ENCODE results near the gene ELL. TPM values are rescaled to one million over a fixed set of nuclear protein-coding genes. Genes with fewer than 3 reads are reported as not detected.

The ELL gene
- total RNA-seq, 2 donors from 2014 or later, result 23.7 to 41.8 TPM

DNA sequence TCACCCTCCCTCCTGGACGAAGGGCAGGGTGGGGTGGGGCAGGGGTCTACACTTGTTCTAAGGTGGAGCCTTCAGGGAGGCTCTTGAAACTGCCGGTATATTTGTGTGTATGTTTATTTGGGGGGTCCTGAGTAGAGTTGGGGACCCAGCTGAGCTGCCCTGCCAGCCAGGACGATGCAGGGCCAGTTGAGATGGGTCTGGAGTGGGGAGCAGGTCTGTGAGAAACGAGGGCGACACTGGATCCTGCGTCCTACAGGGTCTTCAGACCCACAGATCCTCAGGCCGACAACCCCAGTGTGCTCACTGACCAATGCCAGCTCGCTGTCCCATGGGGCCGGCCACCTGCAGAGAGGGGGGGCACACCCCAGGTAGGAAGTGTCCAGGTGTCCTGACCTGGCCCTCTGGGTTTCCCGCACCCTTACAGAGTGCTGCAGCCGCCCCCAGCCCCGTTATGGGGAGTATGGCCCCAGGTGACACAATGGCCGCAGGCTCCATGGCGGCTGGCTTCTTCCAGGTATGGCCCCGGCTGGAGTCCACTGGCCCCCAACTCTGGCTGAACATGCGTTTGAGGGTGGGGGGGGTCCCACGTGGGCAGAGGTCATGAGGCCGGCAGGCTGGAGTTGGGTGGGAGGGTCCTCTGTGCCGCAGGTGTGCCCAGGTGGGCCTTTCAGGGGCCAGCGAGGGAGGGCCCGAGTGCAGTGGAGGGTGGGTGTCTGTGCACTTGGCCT is 91.3 kb downstream of the ELL start:
- ATAC-seq (replicated peaks), result no peak
- Mint-ChIP-seq H3K9me3 (no peaks in the 10 kb centered on the region), H3K4me1 (peaks cover 5% of the 10 kb centered on the region), H3K27me3 (no peaks in the 10 kb centered on the region), H3K4me3 (no peak overlapping the region), H3K27ac (no peak overlapping the region), H3K36me3 (ENCODE audit: low read depth) (peaks cover 20% of the 10 kb centered on the region)

DNA sequence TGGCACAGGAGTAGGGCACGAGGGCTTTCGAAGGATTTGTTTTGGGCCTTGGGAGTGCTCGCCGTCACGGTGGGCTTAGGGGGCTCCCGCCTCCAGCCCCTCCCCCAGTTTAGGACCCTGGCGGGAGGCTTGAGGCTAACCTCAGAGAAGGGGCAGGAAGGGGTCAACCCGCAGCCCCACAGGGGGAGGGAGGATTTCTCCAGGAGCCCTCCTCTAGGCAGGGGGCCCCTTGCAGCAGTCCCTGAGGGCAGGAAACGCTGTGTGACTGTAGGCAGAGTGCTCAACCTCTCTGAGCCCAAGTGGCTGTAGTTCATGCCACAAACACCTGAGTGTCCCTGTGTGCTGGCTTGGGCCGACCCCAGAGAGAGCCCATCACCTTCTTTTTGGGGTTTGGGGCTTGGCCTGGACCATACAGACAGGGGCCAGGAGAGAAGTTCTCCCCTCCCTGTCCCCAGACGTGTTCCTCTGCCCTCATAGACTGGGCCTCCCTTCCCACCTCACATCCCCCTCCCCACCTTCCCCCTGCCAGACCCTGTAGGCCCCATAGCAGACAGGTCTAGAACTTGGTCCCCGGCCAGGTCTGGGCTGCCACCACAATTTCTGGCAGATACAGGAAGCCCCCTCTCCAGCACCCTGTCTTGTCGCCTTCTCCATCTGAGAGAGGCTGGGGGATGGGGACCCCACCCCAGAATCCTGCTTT is 92.0 kb downstream of the ELL start:
- Mint-ChIP-seq H3K4me1 (peaks cover 7% of the 10 kb centered on the region), H3K27me3 (no peaks in the 10 kb centered on the region), H3K9me3 (no peaks in the 10 kb centered on the region), H3K36me3 (ENCODE audit: low read depth) (peaks cover 17% of the 10 kb centered on the region), H3K27ac (no peak overlapping the region), H3K4me3 (peak overlapping the region; percentile 48)
- ATAC-seq (replicated peaks), result no peak

DNA sequence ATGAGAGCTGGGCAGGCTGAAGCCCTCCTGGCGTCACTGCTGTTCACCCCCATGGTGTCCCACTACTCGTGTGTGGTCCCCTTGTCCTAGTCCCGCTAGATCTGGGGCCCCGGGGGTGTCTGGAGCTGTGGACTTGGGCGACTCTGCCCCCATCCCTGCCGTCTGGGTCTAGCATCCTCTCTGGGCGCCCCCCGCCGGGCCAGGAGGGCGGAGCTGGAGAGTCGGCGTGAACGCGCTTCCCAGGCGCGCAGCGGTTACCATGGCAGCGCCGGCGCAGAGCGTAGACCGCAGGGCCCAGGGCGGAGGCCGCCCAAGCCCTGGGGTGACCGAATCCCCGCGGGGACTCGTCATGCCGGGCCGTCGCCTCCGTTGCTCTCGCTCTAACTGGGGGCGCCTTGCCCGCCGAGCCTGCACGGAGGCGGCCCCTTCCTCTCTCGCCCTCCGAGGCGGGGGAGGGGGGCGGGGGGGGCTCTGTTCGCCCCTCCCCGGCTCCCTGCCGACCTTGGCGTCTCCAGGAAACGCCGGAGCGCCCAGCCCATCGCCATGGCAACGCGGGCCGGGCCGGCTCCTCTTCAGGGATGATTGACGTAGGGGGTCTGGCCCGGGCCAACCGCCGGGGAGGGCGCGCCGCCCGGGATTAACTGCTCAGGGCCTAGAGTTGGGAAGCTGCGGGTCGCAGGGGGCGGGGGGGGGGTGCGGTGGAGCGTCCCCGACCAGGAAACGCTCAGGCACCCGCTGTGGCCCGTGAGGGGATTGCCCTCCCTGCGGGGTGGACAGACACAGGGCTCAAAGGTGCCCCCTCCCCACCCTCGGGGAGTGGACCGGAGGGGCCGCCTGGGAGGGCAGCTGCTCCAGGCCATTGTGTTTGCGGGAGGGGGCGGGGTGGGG is 92.8 kb downstream of the ELL start:
- peaks cover 7% of the 10 kb centered on the region for H3K4me1 Mint-ChIP-seq
- no peaks in the 10 kb centered on the region for H3K9me3 Mint-ChIP-seq
- peak; percentile 87 for ATAC-seq (replicated peaks)
- no peak overlapping the region for H3K27ac Mint-ChIP-seq
- H3K4me3 Mint-ChIP-seq, result peak overlapping the region; percentile 48
- H3K27me3 Mint-ChIP-seq, result no peaks in the 10 kb centered on the region
- peaks cover 8% of the 10 kb centered on the region for H3K36me3 Mint-ChIP-seq (ENCODE audit: low read depth)

DNA sequence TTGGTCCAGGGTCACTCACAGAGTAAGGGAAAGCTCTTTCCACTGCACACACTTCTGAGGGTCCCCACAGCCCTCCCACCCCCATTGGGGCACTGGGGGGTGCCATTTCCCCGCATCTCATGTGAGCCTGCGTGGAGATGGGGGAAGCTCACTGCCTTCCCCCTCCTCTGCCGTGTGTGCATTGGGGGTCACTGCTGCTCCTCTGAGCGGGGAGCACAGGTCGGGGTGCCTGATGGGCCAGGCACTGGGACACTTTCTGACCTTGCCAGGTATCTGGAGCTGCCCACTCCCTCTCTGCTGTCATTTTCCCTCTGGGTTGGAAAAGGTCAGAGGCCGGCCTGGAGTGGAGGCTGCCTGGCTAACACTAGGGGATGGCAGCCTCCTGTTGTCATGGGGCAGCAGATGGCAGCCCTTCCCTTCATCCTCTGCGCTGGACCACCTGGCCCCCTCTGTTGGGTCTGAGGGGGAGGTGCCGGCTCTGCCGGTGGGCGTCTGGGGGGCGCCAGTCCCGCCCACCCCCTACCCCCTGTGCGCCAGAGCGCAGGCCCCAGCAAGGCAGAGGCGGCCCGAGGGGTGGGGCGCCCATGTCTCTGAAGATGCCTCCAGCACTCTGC is 93.6 kb downstream of the ELL start:
- ATAC-seq (replicated peaks), result no peak
- Mint-ChIP-seq H3K9me3 (no peaks in the 10 kb centered on the region), H3K4me3 (no peak overlapping the region), H3K27me3 (no peaks in the 10 kb centered on the region), H3K27ac (no peak overlapping the region), H3K36me3 (ENCODE audit: low read depth) (peaks cover 7% of the 10 kb centered on the region), H3K4me1 (peaks cover 7% of the 10 kb centered on the region)

DNA sequence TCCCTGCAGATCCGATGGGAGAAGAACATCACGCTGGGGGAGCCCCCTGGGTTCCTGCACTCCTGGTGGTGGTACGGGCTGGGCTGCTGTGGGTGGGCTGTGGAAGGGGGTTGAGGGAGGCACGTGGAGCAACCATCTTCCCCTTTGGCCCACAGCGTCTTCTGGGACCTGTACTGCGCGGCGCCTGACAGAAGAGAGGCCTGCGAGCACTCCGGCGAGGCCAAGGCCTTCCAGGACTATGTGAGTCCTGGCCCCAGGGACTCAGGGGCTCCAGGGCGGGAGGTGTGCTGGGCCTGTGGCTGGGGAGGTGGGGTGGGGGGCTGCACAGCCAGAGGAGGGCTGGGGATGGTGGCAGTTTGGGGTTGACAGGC is 94.1 kb downstream of the ELL start:
- Mint-ChIP-seq H3K27me3 (no peaks in the 10 kb centered on the region), H3K27ac (no peak overlapping the region), H3K9me3 (no peaks in the 10 kb centered on the region), H3K4me3 (no peak overlapping the region), H3K36me3 (ENCODE audit: low read depth) (peaks cover 13% of the 10 kb centered on the region), H3K4me1 (peaks cover 13% of the 10 kb centered on the region)
- ATAC-seq (replicated peaks), result no peak

DNA sequence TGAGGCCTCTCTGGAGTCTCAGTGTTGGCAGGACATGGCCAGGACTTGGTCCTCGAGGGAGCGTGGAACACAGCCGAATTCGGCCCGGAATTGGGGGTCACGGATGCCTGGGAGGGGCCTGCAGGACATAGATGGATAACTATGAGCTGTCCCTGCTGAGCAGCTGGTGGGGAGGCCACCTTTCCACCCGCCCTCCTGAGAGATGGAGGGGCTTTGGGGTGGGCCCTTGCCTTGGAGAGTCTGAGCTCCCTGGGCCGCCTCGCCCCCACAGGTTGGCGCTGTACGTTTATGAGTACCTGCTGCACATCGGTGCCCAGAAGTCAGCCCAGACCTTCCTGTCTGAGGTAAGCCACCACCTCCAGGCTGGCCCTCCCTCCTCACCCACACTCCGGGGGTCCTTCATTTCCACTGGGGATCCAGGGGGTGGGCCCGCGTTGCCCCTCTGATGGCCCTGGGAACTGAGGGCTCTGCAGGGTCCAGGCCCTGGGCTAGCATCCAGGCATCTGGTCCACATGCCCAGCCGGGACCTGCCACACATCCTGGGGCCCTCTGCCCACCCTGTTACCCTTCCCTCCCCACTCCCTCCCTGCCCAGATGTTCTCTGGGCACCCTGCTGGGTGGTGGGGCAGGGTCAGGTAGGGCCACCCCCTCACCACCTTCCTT is 94.7 kb downstream of the ELL start:
- Mint-ChIP-seq H3K27me3 (no peaks in the 10 kb centered on the region), H3K9me3 (no peaks in the 10 kb centered on the region), H3K36me3 (ENCODE audit: low read depth) (peaks cover 15% of the 10 kb centered on the region), H3K27ac (no peak overlapping the region), H3K4me1 (peaks cover 14% of the 10 kb centered on the region), H3K4me3 (no peak overlapping the region)
- ATAC-seq (replicated peaks), result no peak

DNA sequence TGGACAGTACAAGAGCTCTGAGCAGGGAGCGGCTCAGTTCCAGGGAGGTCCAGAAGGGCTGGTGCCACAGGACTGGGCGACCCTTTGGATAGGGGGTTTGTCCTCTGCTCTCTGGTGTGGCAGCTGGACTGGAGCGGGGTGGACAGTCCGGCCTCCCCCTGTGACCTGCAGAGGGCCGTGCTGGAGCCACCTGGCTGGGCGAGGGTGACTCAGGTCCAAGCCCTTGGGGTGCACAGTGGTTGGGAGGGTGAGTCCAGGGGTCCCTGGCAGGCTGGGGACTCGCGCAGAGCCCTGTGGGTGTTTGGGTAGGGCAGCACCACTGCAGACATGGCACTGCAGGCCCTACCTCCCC is 95.5 kb downstream of the ELL start:
- ATAC-seq (replicated peaks), result no peak
- Mint-ChIP-seq H3K4me1 (peaks cover 23% of the 10 kb centered on the region), H3K27ac (no peak overlapping the region), H3K36me3 (ENCODE audit: low read depth) (peaks cover 18% of the 10 kb centered on the region), H3K4me3 (no peak overlapping the region), H3K27me3 (no peaks in the 10 kb centered on the region), H3K9me3 (no peaks in the 10 kb centered on the region)

DNA sequence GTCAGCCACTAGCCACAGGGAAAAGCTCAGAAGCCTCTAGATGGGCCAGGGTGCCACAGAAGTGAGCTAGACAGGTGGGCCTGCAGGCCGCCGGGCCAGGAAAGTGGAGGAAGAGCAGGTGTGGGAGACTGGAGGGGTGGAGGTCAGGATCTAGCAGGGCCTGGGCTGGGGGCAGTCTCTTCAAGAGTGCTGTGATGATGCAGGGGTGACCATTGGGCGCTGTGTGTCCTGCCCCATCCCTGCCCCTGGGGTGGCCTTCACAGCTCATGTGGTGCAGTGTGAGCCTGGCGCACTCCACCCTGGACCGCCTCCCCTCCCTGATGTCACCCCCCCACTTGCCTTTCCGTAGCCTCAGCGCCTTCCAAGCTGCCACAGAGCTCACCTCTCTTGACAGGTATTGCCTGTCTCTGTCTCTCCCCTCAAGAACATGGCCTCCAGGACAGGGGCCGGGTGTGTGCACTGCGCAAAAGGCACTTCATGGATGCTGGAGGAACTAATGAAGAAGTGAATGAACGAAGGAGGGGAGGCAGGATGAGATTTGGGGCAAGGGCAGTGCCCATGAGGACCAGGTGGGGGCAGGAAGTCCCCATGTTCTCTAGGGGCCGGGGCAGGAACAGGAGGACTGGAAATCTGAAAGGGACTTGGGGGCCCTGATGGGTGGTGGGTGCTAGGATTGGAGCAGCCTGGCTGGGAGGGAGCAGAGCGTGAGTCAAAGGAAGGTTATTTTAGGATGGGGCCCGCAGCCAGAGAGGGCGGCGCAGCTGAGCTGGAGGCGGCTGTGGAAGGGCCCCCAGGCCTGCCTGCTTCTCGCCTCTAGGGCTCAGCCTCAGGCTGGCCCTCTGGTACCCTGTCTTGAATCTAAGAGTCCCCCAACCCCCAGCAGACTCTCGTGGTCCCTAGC is 96.1 kb downstream of the ELL start:
- Mint-ChIP-seq H3K36me3 (ENCODE audit: low read depth) (peaks cover 19% of the 10 kb centered on the region), H3K9me3 (no peaks in the 10 kb centered on the region), H3K4me3 (no peak overlapping the region), H3K4me1 (peaks cover 27% of the 10 kb centered on the region), H3K27ac (peak overlapping the region; percentile 68), H3K27me3 (no peaks in the 10 kb centered on the region)
- no peak for ATAC-seq (replicated peaks)

DNA sequence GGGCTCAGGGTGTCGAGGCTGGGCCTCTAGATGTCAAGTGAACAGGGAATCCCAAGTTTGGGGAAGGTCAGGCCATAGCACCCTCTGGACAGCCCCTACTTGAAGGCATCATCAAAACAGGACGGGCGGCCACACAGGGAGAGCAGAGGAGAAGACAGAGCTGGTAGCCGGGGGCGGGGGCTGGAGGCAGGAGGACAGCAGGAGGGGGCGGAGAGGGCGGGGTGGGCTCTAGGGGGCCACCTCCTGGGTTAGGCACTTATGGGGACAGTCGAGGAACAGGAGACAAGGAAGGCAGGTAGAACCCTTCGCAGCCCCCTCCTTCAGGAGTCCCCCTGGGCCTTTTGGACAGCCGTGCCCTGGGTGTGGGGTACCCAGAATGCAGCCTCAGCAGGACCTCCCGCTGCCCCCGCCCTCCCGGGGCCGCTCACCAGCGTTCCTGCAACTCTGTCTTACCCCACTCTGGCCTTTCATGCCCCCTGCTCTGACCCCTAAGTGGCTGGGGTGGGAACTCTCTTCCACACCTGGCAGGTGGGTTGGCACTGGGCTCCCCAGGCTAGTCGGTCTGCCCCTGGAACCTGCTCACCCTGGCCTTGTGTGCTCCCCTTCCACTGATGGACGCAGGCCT is 96.9 kb downstream of the ELL start:
- H3K27me3 Mint-ChIP-seq, result no peaks in the 10 kb centered on the region
- ATAC-seq (replicated peaks), result no peak
- H3K4me1 Mint-ChIP-seq, result peaks cover 31% of the 10 kb centered on the region
- H3K9me3 Mint-ChIP-seq, result no peaks in the 10 kb centered on the region
- H3K4me3 Mint-ChIP-seq, result no peak overlapping the region
- H3K27ac Mint-ChIP-seq, result peak overlapping the region; percentile 68
- peaks cover 25% of the 10 kb centered on the region for H3K36me3 Mint-ChIP-seq (ENCODE audit: low read depth)

DNA sequence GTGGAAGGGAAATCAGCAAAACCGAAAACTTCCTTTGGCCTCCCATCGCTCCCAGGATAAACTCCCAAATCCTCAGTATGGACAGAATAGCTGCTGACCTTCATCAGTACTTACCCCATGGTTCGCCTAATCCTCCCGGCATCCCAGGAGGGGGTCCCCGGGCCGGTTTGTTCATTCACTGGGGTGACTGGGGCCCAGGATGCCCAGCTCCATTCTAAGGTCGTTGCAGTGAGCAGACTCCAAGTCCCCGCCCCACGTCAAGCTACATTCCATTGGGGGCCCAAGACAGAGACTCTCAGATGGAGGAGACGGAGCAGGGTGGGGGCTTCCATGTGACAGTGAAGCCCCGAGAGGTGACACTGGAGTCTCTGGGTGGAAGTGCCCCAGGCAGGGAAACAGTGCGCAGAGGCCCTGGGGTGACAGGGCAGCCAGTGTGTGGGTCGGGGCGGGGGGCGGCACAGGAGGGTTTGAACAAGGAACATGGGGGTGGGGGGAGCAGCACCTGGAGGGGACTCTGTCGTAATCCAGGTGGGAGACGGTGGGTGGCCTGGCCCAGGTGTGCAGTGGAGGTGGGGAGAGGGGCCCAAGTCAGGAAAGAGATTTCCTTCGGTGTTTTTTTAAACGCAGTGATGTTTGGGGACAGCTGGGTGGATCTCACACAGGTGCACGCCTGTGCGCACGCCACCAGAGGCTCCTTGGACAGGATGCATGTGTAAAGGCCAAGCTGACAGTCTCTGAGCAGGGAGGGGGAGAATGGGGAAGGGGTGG is 97.6 kb downstream of the ELL start:
- no peak for ATAC-seq (replicated peaks)
- Mint-ChIP-seq H3K36me3 (ENCODE audit: low read depth) (peaks cover 26% of the 10 kb centered on the region), H3K4me3 (peak overlapping the region; percentile 97), H3K4me1 (peaks cover 32% of the 10 kb centered on the region), H3K9me3 (no peaks in the 10 kb centered on the region), H3K27me3 (no peaks in the 10 kb centered on the region), H3K27ac (peak overlapping the region; percentile 56)

DNA sequence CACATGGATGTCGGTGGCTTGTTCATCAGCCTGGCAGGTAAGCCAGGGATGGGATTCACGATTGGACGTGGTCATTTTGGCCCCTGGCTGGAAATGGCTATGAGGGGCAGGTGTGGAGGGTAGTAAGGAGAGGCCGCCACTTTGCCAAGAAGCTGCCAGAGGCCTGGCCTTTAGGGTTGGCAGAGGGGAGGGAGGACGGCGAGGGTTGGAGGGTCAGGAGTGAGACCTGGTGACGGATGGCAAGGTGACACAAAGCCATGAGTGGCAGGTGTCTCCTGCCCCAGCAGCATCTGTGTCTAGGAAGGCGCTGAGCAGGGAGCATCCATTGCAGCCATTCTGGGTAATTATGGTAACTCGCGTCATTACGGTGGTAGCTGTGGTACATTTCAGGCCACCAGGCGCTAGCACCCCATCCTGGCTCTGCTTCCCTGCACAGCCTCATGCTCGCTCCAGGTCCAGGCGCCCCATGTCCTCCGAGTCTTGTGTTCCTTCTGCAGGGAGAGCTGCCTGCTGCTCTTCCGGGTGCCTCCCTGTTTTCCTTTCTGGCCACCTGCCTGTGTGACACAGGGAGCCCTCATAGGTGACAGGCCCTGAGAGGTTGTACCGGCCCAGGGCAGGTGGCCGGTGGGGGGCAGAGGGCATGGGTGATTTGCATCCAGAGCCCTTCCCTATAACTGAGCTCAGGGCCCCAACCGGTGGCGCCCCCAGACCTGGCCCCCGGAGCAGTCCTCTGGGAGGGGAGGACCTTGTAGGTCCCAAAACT is 98.4 kb downstream of the ELL start:
- Mint-ChIP-seq H3K4me1 (peaks cover 36% of the 10 kb centered on the region), H3K27me3 (no peaks in the 10 kb centered on the region), H3K27ac (peak overlapping the region; percentile 95), H3K9me3 (no peaks in the 10 kb centered on the region), H3K36me3 (ENCODE audit: low read depth) (peaks cover 26% of the 10 kb centered on the region), H3K4me3 (peak overlapping the region; percentile 97)
- no peak for ATAC-seq (replicated peaks)

Measured in activated T-helper 17 cell treated with anti-CD3 and anti-CD28 coated beads, Interleukin-2, amount 50 U/mL, for 72 hours (primary cell).